HFF-Myc (cell line): ENCODE measurements around the gene INTS13.

Experiments used
- DNase-seq: peaks from one replicate; pipeline ENCODE4 v3.0.0-alpha.2; 2011; ENCODE audit warnings: low read depth; ENCODE audit errors: extremely low read depth
- H3K4me3 ChIP-seq: replicated peaks from 2 replicates; pipeline ENCODE4 v1.5.1; 2011; ENCODE audit warnings: low read depth, mild to moderate bottlenecking, control low read depth, low read length
- TF ChIP-seq, protein P1 (sequence below): IDR thresholded peaks from 2 replicates; pipeline ENCODE4 v1.5.1; 2012; ENCODE audit warnings: mild to moderate bottlenecking, low read depth, low read length, control low read depth; ENCODE audit errors: missing control alignments

The INTS13 gene

DNA sequence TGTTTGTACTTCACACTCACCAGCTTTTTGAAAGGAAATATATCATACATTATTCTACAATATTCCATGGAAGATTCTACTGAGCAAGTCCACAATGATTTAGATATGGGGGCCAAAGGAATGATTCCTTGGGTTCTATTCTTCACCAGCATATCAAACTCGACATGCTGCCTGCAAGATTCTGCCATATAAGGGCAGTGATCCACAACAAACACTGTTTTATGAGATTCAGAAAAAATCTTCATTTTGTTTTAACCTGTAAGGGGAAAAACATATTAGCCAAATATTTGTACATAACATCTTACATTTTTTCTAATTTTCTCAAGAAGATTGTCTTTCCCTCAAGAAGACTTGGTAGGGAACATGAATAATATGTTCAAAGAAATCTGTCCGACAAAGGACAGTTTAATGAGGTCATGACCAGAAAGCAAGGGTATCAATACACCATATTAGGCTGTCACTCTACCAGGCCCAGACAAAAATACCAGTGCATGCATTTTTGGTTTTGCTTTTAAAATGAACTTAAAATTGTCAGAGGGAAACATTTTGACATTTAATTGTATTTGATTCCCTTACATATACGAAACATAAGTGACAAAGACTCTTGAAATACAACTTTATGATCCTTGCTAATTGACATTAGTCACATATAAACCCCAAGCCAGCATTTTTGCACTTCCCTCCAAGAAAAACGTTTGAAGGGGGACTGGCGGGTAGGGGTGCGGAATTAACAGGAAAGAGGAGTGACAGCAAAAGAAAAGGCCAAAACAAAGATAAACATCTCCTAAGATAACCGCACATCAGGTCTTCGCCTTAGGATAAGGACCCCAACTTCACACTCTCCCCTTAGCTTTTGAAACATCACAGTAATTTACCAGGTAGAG, 980 bp downstream of the INTS13 start:
- H3K4me3 ChIP-seq = peak overlapping the region; percentile 67
- TF ChIP-seq, protein P1, sequence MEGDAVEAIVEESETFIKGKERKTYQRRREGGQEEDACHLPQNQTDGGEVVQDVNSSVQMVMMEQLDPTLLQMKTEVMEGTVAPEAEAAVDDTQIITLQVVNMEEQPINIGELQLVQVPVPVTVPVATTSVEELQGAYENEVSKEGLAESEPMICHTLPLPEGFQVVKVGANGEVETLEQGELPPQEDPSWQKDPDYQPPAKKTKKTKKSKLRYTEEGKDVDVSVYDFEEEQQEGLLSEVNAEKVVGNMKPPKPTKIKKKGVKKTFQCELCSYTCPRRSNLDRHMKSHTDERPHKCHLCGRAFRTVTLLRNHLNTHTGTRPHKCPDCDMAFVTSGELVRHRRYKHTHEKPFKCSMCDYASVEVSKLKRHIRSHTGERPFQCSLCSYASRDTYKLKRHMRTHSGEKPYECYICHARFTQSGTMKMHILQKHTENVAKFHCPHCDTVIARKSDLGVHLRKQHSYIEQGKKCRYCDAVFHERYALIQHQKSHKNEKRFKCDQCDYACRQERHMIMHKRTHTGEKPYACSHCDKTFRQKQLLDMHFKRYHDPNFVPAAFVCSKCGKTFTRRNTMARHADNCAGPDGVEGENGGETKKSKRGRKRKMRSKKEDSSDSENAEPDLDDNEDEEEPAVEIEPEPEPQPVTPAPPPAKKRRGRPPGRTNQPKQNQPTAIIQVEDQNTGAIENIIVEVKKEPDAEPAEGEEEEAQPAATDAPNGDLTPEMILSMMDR = no peak
- no peak for DNase-seq

DNA sequence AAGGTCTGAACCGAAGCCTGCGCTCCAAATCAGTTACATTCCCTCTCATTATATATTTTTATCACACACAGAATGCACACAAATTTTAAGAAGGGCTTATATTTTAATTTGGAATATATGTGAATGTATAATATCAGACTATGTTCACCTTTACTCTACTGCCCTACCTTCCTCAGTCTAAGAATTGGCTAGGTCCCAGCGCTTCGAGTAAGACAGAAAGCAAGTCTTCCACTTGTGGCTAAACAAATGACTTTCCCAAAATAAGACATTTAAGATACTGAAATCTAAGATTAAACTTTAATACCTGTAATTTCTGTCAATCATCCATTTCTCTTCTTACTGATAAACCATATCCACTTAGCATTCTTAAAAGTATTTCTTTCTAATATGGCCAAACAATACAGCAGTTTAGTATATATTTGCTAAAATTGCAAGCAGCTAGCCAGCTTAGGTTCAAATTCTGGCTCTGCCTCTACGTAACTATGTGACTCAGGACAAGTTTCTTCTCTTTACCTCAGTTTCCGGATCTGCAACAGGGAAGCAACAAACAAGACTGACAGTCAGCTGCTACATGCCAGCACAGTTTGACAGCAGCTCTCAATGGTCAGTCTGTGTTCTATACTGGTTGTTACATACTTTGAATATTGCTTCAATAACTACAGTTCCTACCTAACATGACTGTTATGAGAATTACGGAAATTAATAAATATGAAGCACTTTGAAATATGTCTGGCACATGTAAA, 2.0 kb downstream of the INTS13 start:
- TF ChIP-seq, protein P1 = no peak
- no peak for DNase-seq
- H3K4me3 ChIP-seq = peak overlapping the region; percentile 67

DNA sequence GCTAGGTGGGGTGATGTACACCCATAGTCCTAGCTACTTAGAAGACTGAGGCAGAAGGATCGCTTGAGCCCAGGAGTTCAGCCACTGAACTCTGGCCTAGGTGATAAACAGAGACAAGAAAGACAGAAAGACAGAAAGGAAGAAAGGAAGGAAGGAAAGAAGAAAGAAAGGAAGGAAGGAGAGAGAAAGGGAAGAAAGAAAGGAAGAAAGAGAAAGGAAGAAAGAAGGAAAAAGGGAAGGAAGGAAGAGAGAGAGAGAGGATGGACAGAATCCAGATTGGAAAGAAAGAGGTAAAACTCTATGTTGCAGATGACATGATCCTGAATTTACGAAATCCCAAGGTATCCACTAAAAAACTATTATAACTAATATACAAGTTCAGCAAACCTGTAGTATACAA, 8.2 kb downstream of the INTS13 start:
- TF ChIP-seq, protein P1 = no peak
- no peak overlapping the region for H3K4me3 ChIP-seq
- DNase-seq = no peak

DNA sequence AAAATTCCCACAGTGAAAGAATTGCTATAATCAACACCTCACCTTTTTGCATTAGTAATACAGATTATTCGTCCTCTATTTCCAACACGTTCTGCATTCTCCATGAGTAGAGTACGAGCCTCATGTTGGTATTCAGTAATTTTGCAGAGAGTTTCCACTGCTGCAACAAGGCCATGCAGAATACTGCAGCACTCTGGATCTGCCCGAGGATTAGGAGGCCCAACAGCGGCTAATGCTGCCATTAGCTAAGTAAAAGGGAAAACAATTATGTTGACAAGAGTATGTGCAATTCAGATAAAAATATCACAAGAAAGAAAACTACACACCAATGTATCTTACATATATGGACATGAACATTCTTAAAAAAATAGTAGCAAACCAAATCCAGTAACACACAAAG, 9.1 kb downstream of the INTS13 start:
- H3K4me3 ChIP-seq = no peak overlapping the region
- TF ChIP-seq, protein P1 = no peak
- no peak for DNase-seq

DNA sequence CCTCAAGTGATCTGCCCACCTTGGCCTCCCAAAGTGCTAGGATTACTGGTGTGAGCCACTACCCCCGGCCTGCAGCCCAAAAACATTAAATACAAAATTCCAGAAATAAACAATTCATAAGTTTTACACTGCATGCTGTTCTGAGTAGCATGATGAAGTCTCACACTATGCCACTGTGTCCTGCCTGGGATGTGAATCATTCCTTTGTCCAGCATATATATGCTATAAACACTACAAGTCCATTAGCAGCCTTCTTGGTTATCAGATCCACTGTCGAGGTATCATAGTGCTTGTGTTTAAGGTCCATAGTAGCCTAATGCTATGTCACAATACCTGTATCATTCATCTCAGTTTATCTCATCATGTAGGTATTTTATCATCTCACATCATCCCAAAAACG, 15.9 kb downstream of the INTS13 start:
- H3K4me3 ChIP-seq = no peak overlapping the region
- DNase-seq = no peak
- TF ChIP-seq, protein P1 = no peak

DNA sequence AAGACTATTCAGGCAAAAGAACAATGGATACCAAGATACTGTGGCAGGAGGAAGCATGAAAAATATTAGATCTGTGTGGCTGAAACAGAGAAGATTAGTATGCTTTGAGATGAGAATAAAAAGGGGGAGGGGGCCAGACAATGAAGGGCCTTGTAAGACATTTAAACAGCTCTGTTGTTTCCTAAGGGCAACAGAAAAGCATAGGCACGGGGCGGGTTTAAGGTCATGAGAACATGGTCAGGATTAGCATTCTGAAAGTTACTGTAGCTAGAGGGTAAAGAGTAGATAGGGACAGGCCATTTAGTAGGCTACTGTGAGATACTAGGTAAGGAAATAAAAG, 18.6 kb downstream of the INTS13 start:
- DNase-seq = no peak
- TF ChIP-seq, protein P1 = no peak
- H3K4me3 ChIP-seq = no peak overlapping the region
